GM19351 (cell line): ENCODE measurements around the gene KARS1.
"Not testable (repeated sequence)": the region's sequence is repeated elsewhere in the genome, so short reads cannot be mapped to it uniquely, and the experiment has no call there.

Source experiments
- ATAC-seq: cut with Tn5 transposase; IDR thresholded peaks from one replicate; pipeline ENCODE4 v1.9.1; 2021; ENCODE audit warnings: mild to moderate bottlenecking, moderate library complexity; ENCODE audit not compliant: unreplicated experiment

The KARS1 gene

DNA sequence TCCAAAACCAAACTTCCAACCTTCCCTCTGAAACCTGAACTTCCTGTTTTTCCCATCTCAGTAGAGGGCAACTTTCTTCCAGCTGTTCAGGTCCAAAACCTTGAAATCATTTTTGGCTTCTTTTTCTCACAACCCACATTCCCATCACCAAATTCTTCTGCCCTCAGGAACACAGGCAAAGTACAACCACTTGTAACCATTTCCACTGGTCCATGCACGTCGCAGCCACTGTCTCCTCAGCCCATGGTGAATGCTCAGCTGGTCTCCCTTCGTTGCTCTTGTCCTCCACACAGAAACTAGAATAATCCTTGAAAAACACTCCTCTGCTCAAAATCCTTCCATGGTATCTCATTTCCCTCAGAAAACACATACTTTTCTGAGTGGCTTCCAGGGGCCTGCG is 20.7 kb downstream of the KARS1 start:
- ATAC-seq = no peak

DNA sequence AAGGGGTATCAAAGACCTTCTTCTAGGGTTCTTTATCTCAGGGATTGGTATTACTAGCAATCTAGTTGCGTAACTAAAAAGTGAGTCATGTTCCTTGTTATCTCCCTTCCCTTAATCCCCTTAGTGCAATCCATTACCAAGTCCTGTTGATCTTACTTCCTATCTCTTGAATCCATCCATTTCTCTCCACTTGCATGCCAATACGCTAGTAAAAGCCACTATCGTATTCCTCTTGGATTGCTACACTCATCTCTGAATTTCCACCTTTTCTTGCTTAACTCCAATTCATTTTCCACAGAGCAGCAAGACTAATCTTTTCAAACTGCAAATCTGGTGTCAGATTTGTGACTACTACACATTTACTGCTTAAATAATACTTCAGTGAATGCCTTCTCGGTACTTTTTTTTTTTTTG is 22.5 kb downstream of the KARS1 start:
- ATAC-seq = no peak

DNA sequence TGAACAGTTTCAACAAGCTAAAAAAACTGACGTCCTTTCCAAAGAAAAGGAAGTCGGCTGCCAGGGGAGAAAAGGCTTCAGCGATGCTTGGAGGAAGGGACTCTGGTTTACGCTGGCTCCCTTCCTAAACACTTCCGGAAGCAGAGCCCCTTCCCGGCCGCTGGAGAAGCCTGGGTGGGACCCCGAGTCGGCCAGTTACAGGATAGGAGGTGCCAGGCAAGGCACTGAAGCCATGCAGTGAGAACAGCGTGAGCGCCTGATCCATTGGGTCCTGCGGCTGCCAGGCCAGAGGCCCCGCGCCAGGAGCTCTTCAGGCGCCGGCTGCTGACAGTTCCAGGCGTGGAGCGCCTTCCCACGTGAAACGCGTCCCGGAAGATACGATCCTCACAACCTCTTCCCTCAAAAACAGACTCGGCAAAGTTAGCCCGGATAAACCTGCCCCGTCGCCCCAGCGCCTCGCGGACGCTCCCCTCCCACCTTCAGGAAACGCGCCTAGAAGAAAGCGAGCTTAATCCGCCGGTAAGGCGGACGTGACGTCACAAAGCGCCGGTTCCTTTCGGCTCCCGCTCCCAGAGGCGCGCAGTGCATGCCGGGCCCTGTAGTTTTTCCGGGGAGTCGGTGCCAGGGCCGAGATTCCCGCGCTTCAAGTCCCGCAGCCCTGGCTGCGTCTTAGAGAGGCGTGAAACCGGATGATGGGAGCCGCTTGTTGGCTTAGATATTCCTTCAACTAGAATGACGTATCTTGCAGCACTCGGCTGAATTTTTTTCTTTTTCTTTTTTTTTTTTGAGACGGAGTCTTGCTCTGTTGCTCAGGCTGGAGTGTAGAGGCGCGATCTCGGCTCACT is 24.5 kb downstream of the KARS1 start, which contains the start of gene ADAT1:
TSS of gene ADAT1 (minus strand) at position 521 of the 845 bp plus-strand sequence. CDS start 2,482 bp downstream, outside the sequence.
- peak; percentile 92 for ATAC-seq

DNA sequence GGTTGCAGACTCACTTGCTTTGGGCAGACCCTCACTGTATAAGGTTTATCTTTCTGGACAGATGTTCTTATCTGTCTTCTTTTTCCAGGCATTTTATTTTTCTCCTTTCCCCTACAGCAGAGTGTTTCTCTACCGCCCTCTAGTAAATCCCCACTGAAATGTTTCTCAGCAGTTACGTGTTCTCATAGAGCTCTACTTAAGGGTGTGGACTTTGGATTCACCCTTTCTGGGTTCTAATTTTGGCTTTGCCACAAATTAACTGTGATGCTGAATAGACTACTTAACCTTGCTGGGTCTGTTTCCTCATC is 26.3 kb downstream of the KARS1 start:
- ATAC-seq = no peak

DNA sequence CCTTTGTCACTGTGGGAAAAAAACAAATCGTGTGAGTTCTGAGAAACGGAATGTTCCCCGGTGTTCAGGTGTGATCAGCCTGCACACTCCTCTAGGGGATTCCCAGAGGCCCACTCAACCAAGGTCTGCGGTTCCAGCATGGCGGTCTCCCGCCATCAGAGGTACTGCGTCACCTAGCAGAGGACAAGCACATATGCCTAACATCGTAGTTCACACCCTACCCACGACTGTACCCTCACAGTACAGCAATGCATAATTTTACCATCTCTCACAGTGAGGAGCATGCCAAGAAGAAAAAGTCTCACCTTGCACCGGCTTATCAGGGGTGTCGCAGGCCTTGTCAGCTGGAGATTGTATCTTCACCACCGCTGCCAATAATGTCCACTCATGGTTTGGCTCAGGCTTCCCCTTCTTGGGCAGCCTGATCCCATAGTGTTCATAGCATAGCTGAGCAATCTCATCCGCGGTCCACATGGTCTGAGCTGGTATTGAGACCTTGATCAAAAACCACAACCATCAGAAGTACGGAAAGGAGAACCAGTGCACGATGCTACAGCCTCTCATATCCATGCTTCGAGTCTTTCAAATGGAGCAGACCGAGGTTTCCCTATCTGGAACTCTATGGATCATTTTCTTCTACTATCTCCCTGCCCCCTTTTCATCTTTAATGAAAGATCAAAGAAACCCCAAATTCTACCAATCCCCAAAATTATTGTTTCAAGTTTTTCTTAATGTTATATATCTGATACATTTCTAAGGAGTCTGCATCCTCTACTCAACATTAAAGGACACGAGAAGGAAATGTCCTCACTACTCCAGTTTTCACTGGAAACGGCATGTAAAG is 26.9 kb downstream of the KARS1 start:
- no peak for ATAC-seq

DNA sequence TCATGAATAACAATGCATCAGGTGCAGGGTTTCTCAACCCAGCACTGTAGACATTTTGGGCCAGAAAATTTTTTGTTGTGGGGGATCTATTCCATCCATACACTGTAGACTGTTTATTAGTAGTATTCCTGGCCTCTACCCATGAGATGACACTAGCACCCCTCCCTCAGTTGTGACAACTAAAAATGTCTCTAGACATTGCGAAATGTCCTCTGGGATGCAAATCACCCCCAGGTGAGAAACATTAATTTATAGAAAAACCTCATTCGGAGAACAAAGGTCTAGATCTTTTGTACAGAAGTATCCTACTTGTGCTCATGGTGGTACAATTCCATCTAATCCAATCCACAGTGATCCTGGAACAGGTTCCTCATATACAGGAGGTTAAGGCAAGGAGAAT is 28.7 kb downstream of the KARS1 start:
- no peak for ATAC-seq

DNA sequence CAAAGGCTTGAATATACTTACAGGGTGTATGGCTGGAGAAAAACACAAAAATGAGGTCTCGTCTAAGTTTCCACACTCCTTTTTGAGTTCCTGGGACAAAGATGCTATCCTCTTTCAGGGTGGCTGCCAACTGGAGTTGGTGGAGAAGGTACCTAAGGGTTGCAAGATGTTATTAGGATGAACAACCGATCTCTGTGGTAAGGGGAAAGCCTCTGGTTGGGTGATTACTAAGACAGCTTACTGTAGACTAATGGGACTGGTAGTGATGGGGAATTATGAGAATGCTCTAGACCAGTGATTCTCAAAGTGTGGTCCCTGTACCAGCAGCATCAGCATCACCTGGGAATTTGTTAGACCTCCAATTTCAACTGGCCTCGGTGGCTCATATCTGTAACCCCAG is 30.3 kb downstream of the KARS1 start:
- ATAC-seq = no peak

DNA sequence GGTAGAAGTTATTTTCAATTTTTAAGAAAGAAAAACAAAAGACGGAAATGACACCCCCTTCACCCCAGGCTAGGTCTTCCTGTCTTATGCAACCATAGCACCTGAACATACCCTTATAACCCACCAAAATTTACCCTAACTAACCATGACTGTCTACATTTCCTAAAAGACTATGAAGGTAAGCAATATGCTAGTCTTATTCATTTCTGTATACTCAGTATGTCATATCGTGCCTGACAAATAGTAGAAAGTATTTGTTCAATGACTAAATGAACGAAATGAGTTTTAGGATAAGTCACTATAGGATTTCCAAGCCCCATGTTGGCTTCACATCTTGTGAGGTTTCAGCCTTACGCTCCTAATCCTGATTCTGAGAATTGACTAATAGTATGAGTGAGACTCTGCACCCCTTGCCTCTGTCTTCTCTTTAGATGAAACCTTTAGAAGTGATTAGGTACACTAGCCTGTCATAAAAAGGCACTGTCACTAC is 30.9 kb downstream of the KARS1 start:
- ATAC-seq = peak; percentile 59

DNA sequence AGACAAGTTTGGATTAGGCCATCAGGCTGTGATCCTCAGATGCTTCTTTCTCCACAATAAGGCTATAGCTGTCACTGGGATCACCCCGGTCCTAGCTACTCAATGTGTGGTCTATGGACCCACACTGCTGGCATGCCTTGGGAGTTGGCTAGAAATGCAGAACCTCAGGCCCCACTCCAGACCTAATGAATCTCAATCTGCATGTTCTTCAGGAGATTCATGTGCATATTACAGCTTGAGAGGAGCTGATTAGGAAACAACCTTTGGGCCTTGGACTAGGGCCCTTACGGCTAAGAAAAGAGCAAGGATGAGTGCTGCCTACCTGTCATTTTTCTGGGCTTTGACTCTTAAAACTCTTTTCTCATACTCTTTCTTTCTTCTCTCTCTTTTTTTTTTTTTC is 31.8 kb downstream of the KARS1 start:
- no peak for ATAC-seq

DNA sequence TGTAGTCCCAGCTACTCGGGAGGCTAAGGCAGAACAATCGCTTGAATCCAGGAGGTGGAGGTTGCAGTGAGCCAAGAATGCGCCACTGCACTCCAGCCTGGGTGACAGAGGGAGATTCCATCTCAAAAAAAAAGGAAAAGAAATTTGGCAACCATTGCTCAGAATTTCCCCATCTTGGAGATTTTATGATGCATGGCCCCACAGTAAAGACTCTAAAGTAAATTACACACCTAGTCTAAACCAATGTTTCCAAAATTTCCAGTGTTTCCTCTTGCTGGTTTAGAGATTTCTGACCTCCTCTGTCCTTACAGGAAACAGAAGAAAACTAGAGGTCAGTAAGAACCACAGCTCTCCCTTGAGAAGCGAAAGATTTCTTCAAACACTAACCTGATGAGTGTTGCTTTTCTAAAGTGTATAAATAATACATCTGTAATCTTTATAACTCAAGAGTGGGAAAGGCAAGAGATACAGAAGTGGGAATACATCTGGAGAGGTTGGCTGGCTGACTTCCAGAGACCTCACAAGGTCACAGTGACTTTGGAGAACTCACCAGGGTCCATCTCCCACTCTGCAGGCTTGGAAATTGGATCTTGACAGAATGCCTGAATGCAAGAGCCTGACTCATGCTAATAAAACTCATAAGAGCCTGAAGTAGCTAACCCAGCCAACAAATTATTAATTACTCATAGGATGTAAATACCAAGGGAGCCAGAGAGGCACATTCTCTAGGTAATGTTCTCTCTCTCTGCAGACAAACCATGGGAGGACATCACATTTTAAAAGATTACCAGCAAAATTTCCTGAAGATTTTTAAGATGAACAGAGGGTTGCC is 33.2 kb downstream of the KARS1 start:
- ATAC-seq = no peak

DNA sequence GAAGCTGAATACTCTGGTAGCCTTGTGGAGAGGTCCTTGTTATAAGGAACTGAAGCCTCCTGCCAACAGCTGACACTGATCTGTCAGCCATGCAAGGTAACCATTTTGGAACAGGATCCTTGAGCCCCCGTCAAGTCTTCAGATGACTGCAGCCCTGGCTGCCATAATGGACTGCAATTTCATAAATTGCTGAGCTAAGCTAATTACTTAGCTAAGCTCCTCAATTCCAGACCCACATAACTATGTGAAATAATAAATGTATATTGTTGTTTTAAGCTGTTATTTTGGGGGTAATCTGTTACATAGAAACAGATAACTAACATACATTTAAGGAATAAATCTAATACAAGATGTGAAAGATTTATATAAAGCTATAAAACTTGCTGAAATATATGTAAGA is 41.0 kb downstream of the KARS1 start:
- ATAC-seq = no peak

DNA sequence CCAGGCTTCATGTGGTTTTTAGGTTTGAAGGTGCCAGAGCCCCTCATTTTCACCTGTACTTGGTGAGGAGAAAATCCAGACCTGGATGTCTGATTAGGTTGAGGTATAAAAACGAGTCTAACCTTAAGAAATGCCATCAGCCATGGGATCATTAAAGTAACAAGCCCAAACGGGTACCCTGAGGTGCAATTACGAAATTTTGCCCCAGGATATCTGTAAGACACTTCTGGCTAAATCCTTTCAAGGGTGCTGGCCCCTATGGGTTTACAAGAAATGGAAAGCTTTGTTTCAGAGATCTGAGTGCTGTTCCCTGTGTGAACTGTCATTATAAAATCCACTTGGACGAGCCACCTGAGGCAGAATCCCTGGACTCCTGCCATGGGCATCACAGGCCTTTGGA is 44.2 kb downstream of the KARS1 start:
- ATAC-seq = no peak

DNA sequence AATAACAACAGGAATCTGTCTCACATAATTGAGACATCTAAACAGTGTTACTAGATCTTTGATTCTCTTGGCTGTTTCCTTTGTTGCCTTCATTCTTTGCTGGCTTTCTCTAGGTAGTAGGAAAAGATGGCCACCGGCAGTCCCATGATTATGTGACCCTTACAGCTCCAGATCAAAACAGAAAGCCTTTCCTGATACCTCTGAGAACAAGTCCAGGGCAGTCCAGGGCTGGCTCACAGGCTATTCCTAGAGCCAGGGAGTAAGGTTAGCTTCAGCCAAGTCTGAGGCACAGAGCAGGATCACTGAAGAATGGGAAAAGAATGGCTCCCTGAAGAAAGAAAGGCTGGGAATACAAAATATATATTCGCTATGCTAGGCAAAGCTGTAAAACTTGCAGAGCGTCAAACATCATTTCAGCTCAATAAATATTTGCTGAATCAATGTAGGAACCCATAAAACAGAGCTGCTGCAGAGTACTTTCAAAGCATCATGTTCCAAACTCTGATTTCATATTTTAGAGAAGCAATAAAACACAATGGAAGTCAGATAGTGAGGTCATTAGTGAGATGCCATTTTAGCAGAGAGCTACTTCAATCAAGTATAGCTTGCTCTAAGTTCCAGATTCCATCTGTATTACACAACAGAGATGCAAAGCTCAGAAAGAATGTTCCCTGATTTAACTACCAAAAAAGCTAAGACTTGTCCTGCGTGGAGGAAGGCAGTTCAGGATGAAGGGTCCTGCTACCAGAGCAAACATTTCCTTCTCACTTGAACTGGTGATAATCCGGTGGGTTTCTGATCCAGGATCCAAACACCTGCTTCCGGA is 47.8 kb downstream of the KARS1 start:
- no peak for ATAC-seq

DNA sequence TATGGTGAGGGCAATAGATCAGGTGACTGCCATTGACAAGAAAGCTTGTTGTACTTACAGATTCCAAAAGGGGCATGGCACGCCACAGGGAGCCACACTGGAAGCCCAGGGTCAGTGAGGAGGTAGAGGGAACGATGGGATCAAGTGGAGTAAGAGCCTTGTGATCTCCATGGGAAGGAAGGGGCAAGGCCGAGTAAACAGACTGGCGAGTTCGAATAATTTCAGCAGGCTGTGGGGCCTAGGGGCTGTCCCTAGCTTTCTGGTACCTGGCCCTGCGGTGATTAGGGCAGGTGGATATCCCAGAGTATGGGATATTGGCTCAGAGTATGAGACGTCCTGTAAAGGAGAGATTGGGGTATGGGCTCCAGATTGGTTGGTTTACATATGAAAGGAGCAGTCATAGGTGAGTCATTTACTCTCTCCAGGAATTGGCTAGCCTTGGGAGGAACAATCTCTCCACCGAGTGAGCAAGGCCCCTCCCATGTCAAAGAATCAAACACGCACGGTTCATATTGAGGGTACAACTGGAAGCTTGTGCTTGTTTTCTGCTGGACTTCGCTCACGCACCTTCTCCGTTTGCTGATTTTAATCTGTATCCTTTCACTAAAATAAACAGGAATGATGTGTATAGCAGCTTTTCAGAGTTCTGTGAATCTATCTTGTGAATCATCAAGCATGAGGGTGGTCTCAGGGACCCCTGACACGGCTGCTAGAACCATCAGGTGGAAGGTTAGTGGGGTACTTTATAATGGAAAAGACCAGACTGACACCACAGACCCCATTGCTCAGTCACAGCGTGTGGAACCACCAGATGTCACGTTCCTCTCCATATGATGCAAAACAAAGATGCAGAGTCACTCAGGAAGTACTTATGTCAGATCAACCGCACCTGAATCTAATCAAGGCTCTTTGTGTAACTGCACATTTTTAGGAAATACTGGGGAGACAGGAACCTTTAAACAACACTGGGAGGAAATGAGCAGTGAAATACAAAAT is 53.3 kb downstream of the KARS1 start:
- no peak for ATAC-seq

DNA sequence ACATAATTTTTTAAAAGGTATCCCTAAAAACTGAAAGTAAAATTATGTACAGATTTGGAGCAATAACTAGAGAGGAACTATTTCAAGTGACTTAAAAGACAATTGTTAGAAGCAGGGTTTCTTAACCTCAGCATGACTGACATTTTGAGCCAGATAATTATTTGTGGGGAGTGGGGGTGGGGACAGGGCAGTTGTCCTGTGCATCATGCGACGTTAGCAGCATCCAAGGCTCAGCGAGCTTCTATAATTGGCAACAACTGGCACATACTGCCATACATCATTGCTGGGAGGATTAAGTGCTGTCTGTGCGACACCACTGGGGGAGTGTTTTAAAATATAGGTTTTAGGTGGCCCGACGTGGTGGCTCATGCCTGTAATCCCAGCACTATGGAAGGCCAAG is 54.2 kb downstream of the KARS1 start:
- ATAC-seq = no peak

DNA sequence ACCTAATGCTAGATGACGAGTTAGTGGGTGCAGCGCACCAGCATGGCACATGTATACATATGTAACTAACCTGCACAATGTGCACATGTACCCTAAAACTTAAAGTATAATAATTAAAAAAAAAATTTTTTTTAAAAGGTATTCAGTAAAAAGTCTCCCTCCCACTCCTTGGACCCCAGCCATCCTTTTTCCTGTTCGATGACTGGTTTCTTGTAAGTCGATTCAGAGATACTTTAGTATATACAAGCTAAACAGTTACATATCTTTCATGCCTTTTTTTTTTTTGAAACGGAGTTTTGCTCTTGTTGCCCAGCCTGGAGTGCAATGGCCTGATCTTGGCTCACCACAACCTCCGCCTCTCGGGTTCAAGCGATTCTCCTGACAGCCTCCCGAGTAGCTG is 55.5 kb downstream of the KARS1 start:
- ATAC-seq = not testable (repeated sequence)

DNA sequence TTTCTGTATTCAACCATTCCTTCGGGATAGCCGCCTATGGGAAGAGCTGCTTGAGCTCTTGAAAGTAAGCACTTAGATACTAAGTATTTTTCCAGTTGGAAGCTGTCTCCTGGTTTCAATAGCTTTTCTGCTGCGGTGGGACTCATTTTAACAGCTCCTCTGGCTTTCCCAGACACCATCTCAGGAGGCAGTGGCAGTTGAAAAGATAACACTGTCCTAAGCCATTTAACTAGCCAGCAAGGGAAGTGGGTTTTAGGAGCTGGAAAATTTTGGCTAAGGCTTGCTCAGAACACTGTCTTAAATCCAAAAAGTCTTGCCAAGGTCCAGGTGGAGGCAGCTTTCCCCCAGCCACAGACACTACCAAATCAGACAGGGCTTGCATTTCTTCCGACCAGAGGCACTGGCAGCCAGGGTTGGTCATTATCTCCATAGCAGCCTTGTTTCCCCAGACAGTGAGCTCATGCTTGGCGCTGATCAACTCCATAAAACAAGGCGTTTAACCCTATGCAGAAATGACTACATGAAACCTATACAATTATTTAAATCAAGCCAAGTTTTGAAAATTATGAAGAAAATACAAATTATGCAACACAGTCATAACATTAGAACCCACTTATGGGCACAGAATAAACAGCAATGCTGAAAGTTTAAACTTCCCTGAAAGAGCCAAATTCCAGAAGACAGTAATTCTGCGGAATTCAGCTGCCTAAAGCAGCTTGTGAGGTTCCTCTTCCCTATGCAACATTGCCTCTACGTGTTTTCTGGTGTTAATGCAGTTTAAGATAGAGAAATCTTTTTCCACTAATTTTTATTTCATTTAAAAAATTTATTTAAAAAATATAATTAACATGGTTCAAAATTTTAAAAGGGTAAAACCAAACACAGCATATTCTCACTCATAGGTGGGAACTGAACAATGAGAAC is 56.3 kb downstream of the KARS1 start:
- ATAC-seq = no peak

DNA sequence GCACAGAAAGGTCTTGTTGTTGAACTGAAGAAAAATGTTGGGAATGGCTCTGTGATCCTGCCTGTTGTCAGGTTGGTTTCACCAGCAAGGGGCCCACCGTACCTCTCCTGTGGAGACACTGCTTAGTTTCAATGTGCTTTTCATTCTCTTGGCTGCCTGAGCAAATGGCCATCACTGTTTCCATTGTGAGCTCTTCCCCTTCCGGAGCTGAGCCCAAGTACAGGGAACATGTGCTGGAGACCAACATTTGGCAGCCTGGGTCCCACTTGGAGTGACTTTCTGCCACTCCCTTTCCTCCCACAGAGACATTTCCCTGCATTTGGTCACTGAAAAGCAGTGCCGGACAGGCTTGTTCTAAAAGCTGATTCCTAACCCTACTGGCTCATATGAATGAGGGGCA is 58.2 kb downstream of the KARS1 start:
- no peak for ATAC-seq
